Tibial artery (tissue), 4 donors: ENCODE data around the gene UBAC2.

Source experiments
- DNase-seq, 2 donors: peaks; one replicate each; pipeline ENCODE4 v3.0.0-alpha.2; 2019
- H3K27ac ChIP-seq, 2 donors: fragments of 200-600 bp; sonication (generic) in 1 of 2; 1 replicate in 1 of 2; 2 replicates in 1 of 2; pipeline ENCODE4 v1.5.1; 2018 to 2019; ENCODE audit warnings: mild to moderate bottlenecking in 1 of 2
- H3K27me3 ChIP-seq, 2 donors: fragments of 200-600 bp; sonication (generic) in 1 of 2; one replicate each; pipeline versions ENCODE4 v1.5.1 to v1.6.0; 2016 to 2019
- H3K36me3 ChIP-seq, 3 donors: fragments of 200-600 bp; sonication (generic) in 2 of 3; one replicate each; pipeline ENCODE4 v1.5.1; 2016 to 2019; ENCODE audit warnings: mild to moderate bottlenecking in 2 of 3
- H3K4me1 ChIP-seq, 4 donors: fragments of 200-600 bp; sonication (generic) in 2 of 4; 1 replicate in 3 of 4; 2 replicates in 1 of 4; pipeline ENCODE4 v1.5.1; 2016 to 2019
- H3K4me3 ChIP-seq, 2 donors: fragments of 200-600 bp; sonication (generic) in 1 of 2; 1 replicate in 1 of 2; 2 replicates in 1 of 2; pipeline ENCODE4 v1.5.1; 2018 to 2019; ENCODE audit warnings: mild to moderate bottlenecking in 2 of 2
- H3K9me3 ChIP-seq, 3 donors: fragments of 200-600 bp; sonication (generic) in 1 of 3; one replicate each; pipeline ENCODE4 v1.5.1; 2016 to 2019
- intact Hi-C: fragments of 100-400 bp; cut with DNase I; formaldehyde crosslinking; loops from one replicate; pipeline ENCODE4 v1.15.0; 2023; ENCODE audit warnings: low total_unique reads
- TF ChIP-seq, protein P1 (sequence below), 2 experiments: fragments of 200-600 bp in 1 of 2; fragments of 450-650 bp in 1 of 2; IDR thresholded peaks; one replicate each; pipeline ENCODE4 v1.5.1; 2017 to 2019; ENCODE audit warnings: antibody characterized with exemption in 2 of 2, mild to moderate bottlenecking in 1 of 2, moderate library complexity in 1 of 2

UBAC2 gene

DNA sequence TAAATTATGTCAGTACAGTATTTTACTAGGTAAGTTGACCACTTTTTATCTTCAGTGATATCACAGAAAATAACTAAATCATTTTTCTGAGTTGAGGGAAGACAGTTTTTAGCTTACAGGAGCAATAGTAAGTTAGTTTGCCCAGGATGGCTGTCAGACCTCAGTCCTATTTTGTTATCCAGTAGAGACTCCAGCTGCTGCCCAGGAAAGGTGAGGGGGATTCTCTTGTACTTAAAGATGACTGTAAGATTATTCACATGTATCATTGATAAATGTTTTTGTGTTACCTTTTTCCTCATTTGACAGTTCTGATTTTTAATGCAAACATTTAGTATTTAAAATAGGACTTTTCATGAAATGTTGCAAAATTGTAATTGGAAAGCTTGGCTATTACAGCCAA is 121.1 kb downstream of the UBAC2 start:
- TF ChIP-seq, protein P1, sequence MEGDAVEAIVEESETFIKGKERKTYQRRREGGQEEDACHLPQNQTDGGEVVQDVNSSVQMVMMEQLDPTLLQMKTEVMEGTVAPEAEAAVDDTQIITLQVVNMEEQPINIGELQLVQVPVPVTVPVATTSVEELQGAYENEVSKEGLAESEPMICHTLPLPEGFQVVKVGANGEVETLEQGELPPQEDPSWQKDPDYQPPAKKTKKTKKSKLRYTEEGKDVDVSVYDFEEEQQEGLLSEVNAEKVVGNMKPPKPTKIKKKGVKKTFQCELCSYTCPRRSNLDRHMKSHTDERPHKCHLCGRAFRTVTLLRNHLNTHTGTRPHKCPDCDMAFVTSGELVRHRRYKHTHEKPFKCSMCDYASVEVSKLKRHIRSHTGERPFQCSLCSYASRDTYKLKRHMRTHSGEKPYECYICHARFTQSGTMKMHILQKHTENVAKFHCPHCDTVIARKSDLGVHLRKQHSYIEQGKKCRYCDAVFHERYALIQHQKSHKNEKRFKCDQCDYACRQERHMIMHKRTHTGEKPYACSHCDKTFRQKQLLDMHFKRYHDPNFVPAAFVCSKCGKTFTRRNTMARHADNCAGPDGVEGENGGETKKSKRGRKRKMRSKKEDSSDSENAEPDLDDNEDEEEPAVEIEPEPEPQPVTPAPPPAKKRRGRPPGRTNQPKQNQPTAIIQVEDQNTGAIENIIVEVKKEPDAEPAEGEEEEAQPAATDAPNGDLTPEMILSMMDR (IDR thresholded peaks at IDR 0.05) = no peak
- Histone ChIP-seq H3K9me3 (no peaks in the 10 kb centered on the region), H3K27ac (peak overlapping the region; percentile 43 to 60), H3K4me3 (no peak overlapping the region), H3K36me3 (peaks cover 0 to 11% (median 4%) of the 10 kb centered on the region in 3 donors), H3K27me3 (no peaks in the 10 kb centered on the region), H3K4me1 (peaks cover 0 to 36% (median 13%) of the 10 kb centered on the region in 4 donors)
- no peak for DNase-seq
- intact Hi-C loops = no loop called here

GRCh38 chr13:99322297-99323103 is 121.8 kb downstream of the UBAC2 start:
- no peak for DNase-seq
- intact Hi-C loops = no loop called here
- no peak overlapping the region for H3K4me3 ChIP-seq
- no peaks in the 10 kb centered on the region for H3K27me3 ChIP-seq
- peaks cover 0 to 36% (median 13%) of the 10 kb centered on the region in 4 donors for H3K4me1 ChIP-seq
- H3K9me3 ChIP-seq = no peaks in the 10 kb centered on the region
- H3K36me3 ChIP-seq = peaks cover 0 to 11% (median 4%) of the 10 kb centered on the region in 3 donors
- TF ChIP-seq, protein P1 (IDR thresholded peaks at IDR 0.05) = no peak
- no peak overlapping the region for H3K27ac ChIP-seq

DNA sequence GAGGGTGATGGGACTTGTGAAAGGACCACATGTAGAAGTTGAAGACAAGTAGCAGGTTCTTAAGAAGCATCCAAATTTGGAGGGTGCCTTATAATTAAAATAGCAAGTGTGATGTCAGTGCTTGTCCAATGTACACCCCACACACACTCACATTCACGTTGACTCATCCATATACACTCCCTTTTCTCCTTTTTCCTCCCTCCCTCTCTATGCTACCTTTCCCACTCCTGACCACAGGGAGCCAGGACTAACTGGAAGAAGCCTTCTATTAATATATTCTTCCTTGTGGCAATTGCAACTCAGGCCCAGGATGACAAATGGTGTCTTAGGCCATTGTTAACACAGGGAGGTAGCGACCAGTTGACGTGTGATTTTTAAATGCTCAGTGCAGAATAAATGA is 122.8 kb downstream of the UBAC2 start:
- Histone ChIP-seq H3K27ac (no peak overlapping the region), H3K27me3 (no peaks in the 10 kb centered on the region), H3K4me3 (no peak overlapping the region), H3K4me1 (peaks cover 0 to 36% (median 13%) of the 10 kb centered on the region in 4 donors), H3K9me3 (no peaks in the 10 kb centered on the region), H3K36me3 (peaks cover 0 to 3% (median 0%) of the 10 kb centered on the region in 3 donors)
- TF ChIP-seq, protein P1 (IDR thresholded peaks at IDR 0.05) = no peak
- no peak for DNase-seq
- intact Hi-C loops = no loop called here

DNA sequence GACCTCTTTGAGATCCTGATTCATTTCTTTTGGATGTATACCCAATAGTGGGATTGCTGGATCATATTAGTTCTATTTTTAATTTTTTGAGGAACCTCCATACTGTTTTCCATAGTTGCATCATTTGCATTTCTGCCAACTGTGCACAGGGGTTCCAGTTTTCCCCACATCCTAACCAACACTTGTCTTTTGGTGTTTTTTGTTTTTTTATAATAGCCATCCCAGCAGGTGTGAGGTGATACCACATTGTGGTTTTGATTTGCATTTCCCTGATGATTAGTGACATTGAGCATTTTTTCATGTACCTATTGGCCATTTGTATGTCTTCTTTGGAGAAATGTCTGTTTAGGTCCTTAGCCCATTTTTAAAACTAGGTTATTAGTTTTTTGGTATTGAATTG is 125.4 kb downstream of the UBAC2 start:
- peaks cover 0 to 8% (median 0%) of the 10 kb centered on the region in 3 donors for H3K36me3 ChIP-seq
- no peak overlapping the region for H3K4me3 ChIP-seq

GRCh38 chr13:99327126-99327525 is 126.5 kb downstream of the UBAC2 start:
- Histone ChIP-seq H3K27ac (no peak overlapping the region), H3K36me3 (peaks cover 0 to 8% (median 0%) of the 10 kb centered on the region in 3 donors), H3K4me1 (peaks cover 0 to 8% (median 5%) of the 10 kb centered on the region in 4 donors), H3K9me3 (no peaks in the 10 kb centered on the region), H3K27me3 (no peaks in the 10 kb centered on the region), H3K4me3 (no peak overlapping the region)
- intact Hi-C loops = no loop called here
- DNase-seq = no peak
- TF ChIP-seq, protein P1 (IDR thresholded peaks at IDR 0.05) = no peak

More for the DNA sequence above, 125.4 kb downstream of the UBAC2 start:
- Histone ChIP-seq H3K9me3 (no peaks in the 10 kb centered on the region), H3K4me1 (peaks cover 0 to 19% (median 6%) of the 10 kb centered on the region in 4 donors), H3K27me3 (no peaks in the 10 kb centered on the region), H3K27ac (no peak overlapping the region)
- DNase-seq = no peak
- TF ChIP-seq, protein P1 (IDR thresholded peaks at IDR 0.05) = no peak
- intact Hi-C loops = no loop called here
